Measurements from ENCODE around the gene ZSCAN5C.

ZSCAN5C gene

DNA sequence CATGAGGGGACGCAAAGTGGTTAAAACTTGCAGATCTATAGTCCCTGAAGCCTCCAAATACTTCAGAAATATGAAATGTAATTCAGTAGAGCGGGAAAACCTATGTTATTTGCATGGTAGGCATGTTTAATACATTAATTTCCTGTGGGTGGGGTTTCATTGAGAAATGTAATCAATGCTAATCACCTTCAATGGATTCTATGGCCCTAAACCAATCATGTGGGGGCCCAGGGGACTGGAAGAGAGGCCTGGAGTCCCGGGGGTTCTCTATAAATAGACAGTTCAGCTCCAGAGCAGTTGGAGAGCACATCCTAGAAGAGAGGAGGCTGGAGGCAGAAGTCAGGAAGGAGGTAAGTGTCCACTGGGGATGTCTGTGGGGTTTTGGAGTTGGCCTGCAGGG lies at the start of gene ZSCAN5C:
ZSCAN5C (plus strand) TSS at position 301 of the 400 bp plus-strand sequence. CDS start 3,641 bp downstream, outside the sequence.
- no peaks in the 10 kb centered on the region for H3K27me3 ChIP-seq (ENCODE audit: low read depth, low read length)
- no peak within 1 kb of the TSS for H3K27ac ChIP-seq (ENCODE audit: low read length)
- H3K36me3 ChIP-seq (ENCODE audit: control insufficient read depth in 1 of 2, insufficient read depth in 2 of 2, low read length in 2 of 2), result no peaks in the 10 kb centered on the region
- no peaks in the 10 kb centered on the region for H3K4me1 ChIP-seq (ENCODE audit: control insufficient read depth in 1 of 2, insufficient read depth in 2 of 2, low read length in 2 of 2)
- no peak within 1 kb of the TSS for H3K4me3 ChIP-seq (ENCODE audit: low read depth in 1 of 2, low read length in 2 of 2)
- H3K9me3 ChIP-seq (ENCODE audit: control insufficient read depth in 1 of 2, low read length in 2 of 2), result no peaks in the 10 kb centered on the region

DNA sequence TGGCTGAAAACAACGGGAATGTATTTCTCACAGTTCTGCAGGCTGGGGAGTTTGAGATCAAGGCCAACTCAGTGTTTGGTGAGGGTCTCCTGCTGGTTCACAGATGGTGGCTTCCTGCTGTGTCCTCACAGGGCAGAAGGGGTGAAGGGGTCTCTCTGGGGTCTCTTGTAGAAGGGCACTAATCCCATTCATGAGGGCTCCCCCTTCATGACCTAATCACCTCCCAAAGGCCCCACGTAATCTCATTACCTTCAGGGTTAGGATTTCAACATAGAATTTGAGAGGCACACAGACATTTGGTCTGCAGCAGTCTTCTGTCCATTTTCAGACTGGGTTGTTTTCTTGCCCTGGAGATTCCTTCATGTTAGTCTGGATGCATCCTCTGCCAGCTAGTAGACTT lies 49.4 kb upstream of the ZSCAN5C start:
- Histone ChIP-seq H3K27me3 (ENCODE audit: low read depth, low read length) (no peaks in the 10 kb centered on the region), H3K27ac (ENCODE audit: low read length) (no peak overlapping the region), H3K9me3 (ENCODE audit: control insufficient read depth in 1 of 2, low read length in 2 of 2) (no peaks in the 10 kb centered on the region), H3K36me3 (ENCODE audit: control insufficient read depth in 1 of 2, insufficient read depth in 2 of 2, low read length in 2 of 2) (peaks cover 16 to 32% of the 10 kb centered on the region in 2 donors), H3K4me3 (ENCODE audit: low read depth in 1 of 2, low read length in 2 of 2) (no peak overlapping the region), H3K4me1 (ENCODE audit: control insufficient read depth in 1 of 2, insufficient read depth in 2 of 2, low read length in 2 of 2) (peaks cover 0 to 4% of the 10 kb centered on the region in 2 donors)

DNA sequence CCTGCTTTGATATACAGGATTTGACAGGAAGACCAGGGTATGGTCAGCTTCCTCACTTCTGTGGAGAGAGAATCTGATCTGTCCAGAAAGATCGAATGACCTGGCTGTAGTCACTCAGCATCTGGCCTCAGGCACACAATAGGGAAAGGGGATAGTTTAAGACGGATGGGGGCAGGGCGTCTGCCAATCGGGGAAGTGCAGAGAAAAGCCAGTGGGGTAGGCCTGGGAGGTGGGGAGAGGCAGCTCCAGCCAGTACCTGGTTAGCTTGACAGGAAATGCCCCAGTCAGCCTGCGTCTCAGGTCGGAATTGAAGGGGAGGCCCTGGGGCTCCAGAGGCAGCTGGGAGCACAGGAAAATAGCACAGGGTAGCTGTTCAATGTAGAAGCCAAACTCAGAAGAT lies 48.6 kb upstream of the ZSCAN5C start:
- Histone ChIP-seq H3K27ac (ENCODE audit: low read length) (no peak overlapping the region), H3K4me1 (ENCODE audit: control insufficient read depth in 1 of 2, insufficient read depth in 2 of 2, low read length in 2 of 2) (peaks cover 0 to 4% of the 10 kb centered on the region in 2 donors), H3K4me3 (ENCODE audit: low read depth in 1 of 2, low read length in 2 of 2) (no peak overlapping the region), H3K9me3 (ENCODE audit: control insufficient read depth in 1 of 2, low read length in 2 of 2) (no peaks in the 10 kb centered on the region), H3K36me3 (ENCODE audit: control insufficient read depth in 1 of 2, insufficient read depth in 2 of 2, low read length in 2 of 2) (peaks cover 10 to 31% of the 10 kb centered on the region in 2 donors), H3K27me3 (ENCODE audit: low read depth, low read length) (no peaks in the 10 kb centered on the region)

DNA sequence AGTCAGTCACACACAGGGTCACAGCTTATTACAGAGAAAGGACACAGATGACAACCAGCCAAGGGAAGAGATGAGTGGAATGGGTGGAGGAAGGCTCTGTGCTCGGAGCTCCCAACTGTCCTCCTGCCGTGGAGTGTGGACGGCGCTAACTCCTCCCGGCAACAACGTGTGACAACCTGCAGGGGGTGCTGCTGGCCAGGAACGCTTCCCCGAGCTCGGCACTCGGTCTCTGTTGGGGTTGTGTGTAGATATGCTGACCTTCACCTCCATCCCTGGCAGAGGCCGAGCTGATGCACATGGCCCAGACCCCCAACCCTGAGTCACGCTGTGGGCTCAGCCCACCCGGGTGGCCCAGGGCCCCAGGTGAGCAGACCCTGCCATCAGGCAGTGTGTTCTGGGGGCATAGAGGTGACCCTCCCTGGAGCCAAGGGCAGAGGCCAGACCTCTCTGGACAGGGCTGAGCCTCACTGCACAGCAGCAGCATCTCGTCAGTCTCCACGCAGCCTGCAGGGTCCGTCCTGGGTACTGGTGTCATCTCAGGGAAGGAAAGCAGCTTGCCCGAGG lies 46.9 kb upstream of the ZSCAN5C start:
- H3K27me3 ChIP-seq (ENCODE audit: low read depth, low read length), result no peaks in the 10 kb centered on the region
- no peak overlapping the region for H3K4me3 ChIP-seq (ENCODE audit: low read depth in 1 of 2, low read length in 2 of 2)
- no peaks in the 10 kb centered on the region for H3K9me3 ChIP-seq (ENCODE audit: control insufficient read depth in 1 of 2, low read length in 2 of 2)
- no peak overlapping the region for H3K27ac ChIP-seq (ENCODE audit: low read length)
- peaks cover 0 to 2% of the 10 kb centered on the region in 2 donors for H3K4me1 ChIP-seq (ENCODE audit: control insufficient read depth in 1 of 2, insufficient read depth in 2 of 2, low read length in 2 of 2)
- H3K36me3 ChIP-seq (ENCODE audit: control insufficient read depth in 1 of 2, insufficient read depth in 2 of 2, low read length in 2 of 2), result peaks cover 14 to 34% of the 10 kb centered on the region in 2 donors

DNA sequence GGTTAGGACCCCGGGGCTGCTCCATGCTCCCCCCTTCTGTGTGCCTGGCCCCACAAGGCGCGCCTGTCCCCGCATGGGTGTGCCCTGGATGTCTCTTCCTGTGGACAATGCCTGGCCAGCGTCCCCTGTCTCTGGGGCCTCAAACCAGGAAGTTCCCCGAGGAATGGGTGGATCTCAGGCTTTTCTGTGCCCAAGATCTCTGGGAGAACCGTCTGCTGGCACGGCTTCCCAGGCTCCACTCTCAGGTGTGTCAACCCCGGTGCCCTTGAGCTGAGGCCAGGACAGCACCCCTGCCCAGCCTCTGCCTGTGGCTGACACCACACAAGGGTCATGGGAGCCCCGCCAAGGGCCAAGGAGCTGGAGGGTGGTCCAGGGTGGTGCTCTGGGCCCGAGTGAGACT lies 45.3 kb upstream of the ZSCAN5C start:
- H3K4me3 ChIP-seq (ENCODE audit: low read depth in 1 of 2, low read length in 2 of 2), result no peak overlapping the region
- H3K4me1 ChIP-seq (ENCODE audit: control insufficient read depth in 1 of 2, insufficient read depth in 2 of 2, low read length in 2 of 2), result no peaks in the 10 kb centered on the region
- peaks cover 17 to 45% of the 10 kb centered on the region in 2 donors for H3K36me3 ChIP-seq (ENCODE audit: control insufficient read depth in 1 of 2, insufficient read depth in 2 of 2, low read length in 2 of 2)
- no peaks in the 10 kb centered on the region for H3K27me3 ChIP-seq (ENCODE audit: low read depth, low read length)
- H3K27ac ChIP-seq (ENCODE audit: low read length), result no peak overlapping the region
- H3K9me3 ChIP-seq (ENCODE audit: control insufficient read depth in 1 of 2, low read length in 2 of 2), result no peaks in the 10 kb centered on the region

GRCh38 chr19:56158170-56158757 lies 43.8 kb upstream of the ZSCAN5C start:
- Histone ChIP-seq H3K36me3 (ENCODE audit: control insufficient read depth in 1 of 2, insufficient read depth in 2 of 2, low read length in 2 of 2) (peaks cover 17 to 45% of the 10 kb centered on the region in 2 donors), H3K27ac (ENCODE audit: low read length) (no peak overlapping the region), H3K4me1 (ENCODE audit: control insufficient read depth in 1 of 2, insufficient read depth in 2 of 2, low read length in 2 of 2) (no peaks in the 10 kb centered on the region), H3K9me3 (ENCODE audit: control insufficient read depth in 1 of 2, low read length in 2 of 2) (no peaks in the 10 kb centered on the region), H3K27me3 (ENCODE audit: low read depth, low read length) (no peaks in the 10 kb centered on the region), H3K4me3 (ENCODE audit: low read depth in 1 of 2, low read length in 2 of 2) (no peak overlapping the region)

- H3K36me3 ChIP-seq (ENCODE audit: control insufficient read depth in 1 of 2, insufficient read depth in 2 of 2, low read length in 2 of 2), result peaks cover 17 to 45% of the 10 kb centered on the region in 2 donors
Observed at GRCh38 chr19:56159009-56159559, 43.0 kb upstream of the ZSCAN5C start.

DNA sequence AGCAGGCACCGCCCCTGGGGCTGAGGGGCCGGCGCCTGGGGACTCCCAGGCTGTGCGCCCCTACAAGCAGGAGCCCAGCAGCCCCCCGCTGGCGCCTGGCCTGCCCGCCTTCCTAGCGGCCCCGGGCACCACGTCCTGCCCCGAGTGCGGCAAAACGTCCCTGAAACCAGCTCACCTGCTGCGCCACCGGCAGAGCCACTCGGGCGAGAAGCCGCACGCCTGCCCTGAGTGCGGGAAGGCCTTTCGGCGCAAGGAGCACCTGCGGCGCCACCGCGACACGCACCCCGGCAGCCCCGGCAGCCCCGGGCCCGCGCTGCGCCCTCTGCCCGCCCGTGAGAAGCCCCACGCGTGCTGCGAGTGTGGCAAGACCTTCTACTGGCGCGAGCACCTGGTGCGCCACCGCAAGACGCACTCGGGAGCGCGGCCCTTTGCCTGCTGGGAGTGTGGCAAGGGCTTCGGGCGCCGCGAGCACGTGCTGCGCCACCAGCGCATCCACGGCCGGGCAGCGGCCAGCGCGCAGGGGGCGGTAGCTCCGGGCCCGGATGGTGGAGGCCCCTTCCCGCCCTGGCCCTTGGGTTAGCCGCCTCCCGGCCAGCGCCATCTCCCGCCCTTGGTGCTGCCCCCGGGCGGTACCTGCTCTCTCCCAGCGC lies 42.3 kb upstream of the ZSCAN5C start:
- Histone ChIP-seq H3K27me3 (ENCODE audit: low read depth, low read length) (no peaks in the 10 kb centered on the region), H3K4me1 (ENCODE audit: control insufficient read depth in 1 of 2, insufficient read depth in 2 of 2, low read length in 2 of 2) (no peaks in the 10 kb centered on the region), H3K36me3 (ENCODE audit: control insufficient read depth in 1 of 2, insufficient read depth in 2 of 2, low read length in 2 of 2) (peaks cover 17 to 45% of the 10 kb centered on the region in 2 donors), H3K27ac (ENCODE audit: low read length) (no peak overlapping the region), H3K9me3 (ENCODE audit: control insufficient read depth in 1 of 2, low read length in 2 of 2) (no peaks in the 10 kb centered on the region), H3K4me3 (ENCODE audit: low read depth in 1 of 2, low read length in 2 of 2) (no peak overlapping the region)

More at GRCh38 chr19:56159009-56159559, 43.0 kb upstream of the ZSCAN5C start:
- Histone ChIP-seq H3K27ac (ENCODE audit: low read length) (no peak overlapping the region), H3K27me3 (ENCODE audit: low read depth, low read length) (no peaks in the 10 kb centered on the region), H3K4me1 (ENCODE audit: control insufficient read depth in 1 of 2, insufficient read depth in 2 of 2, low read length in 2 of 2) (no peaks in the 10 kb centered on the region), H3K9me3 (ENCODE audit: control insufficient read depth in 1 of 2, low read length in 2 of 2) (no peaks in the 10 kb centered on the region), H3K4me3 (ENCODE audit: low read depth in 1 of 2, low read length in 2 of 2) (no peak overlapping the region)

- Histone ChIP-seq H3K27ac (ENCODE audit: low read length) (no peak overlapping the region), H3K27me3 (ENCODE audit: low read depth, low read length) (no peaks in the 10 kb centered on the region), H3K4me1 (ENCODE audit: control insufficient read depth in 1 of 2, insufficient read depth in 2 of 2, low read length in 2 of 2) (no peaks in the 10 kb centered on the region), H3K36me3 (ENCODE audit: control insufficient read depth in 1 of 2, insufficient read depth in 2 of 2, low read length in 2 of 2) (peaks cover 10 to 38% of the 10 kb centered on the region in 2 donors), H3K4me3 (ENCODE audit: low read depth in 1 of 2, low read length in 2 of 2) (no peak overlapping the region), H3K9me3 (ENCODE audit: control insufficient read depth in 1 of 2, low read length in 2 of 2) (no peaks in the 10 kb centered on the region)
Observed at GRCh38 chr19:56161534-56161933, 40.5 kb upstream of the ZSCAN5C start.

- Histone ChIP-seq H3K9me3 (ENCODE audit: control insufficient read depth in 1 of 2, low read length in 2 of 2) (no peaks in the 10 kb centered on the region), H3K4me3 (ENCODE audit: low read depth in 1 of 2, low read length in 2 of 2) (no peak overlapping the region), H3K36me3 (ENCODE audit: control insufficient read depth in 1 of 2, insufficient read depth in 2 of 2, low read length in 2 of 2) (peaks cover 10 to 38% of the 10 kb centered on the region in 2 donors)
Observed at GRCh38 chr19:56162258-56162657, 39.8 kb upstream of the ZSCAN5C start.

GRCh38 chr19:56163097-56163496 lies 39.0 kb upstream of the ZSCAN5C start:
- Histone ChIP-seq H3K27ac (ENCODE audit: low read length) (no peak overlapping the region), H3K9me3 (ENCODE audit: control insufficient read depth in 1 of 2, low read length in 2 of 2) (no peaks in the 10 kb centered on the region), H3K27me3 (ENCODE audit: low read depth, low read length) (no peaks in the 10 kb centered on the region), H3K4me3 (ENCODE audit: low read depth in 1 of 2, low read length in 2 of 2) (no peak overlapping the region), H3K36me3 (ENCODE audit: control insufficient read depth in 1 of 2, insufficient read depth in 2 of 2, low read length in 2 of 2) (peaks cover 10 to 35% of the 10 kb centered on the region in 2 donors), H3K4me1 (ENCODE audit: control insufficient read depth in 1 of 2, insufficient read depth in 2 of 2, low read length in 2 of 2) (no peaks in the 10 kb centered on the region)

More at GRCh38 chr19:56162258-56162657, 39.8 kb upstream of the ZSCAN5C start:
- Histone ChIP-seq H3K4me1 (ENCODE audit: control insufficient read depth in 1 of 2, insufficient read depth in 2 of 2, low read length in 2 of 2) (no peaks in the 10 kb centered on the region), H3K27me3 (ENCODE audit: low read depth, low read length) (no peaks in the 10 kb centered on the region), H3K27ac (ENCODE audit: low read length) (no peak overlapping the region)

Measured in muscle layer of duodenum (tissue), 2 donors.